GM12872 (cell line): ENCODE measurements around the gene OR2M7.

Experiments
- TF ChIP-seq, protein P1 (sequence below): IDR thresholded peaks from 3 replicates; pipeline ENCODE4 v1.5.1; 2011; ENCODE audit warnings: low read depth, mild to moderate bottlenecking, low read length, moderate library complexity; ENCODE audit not compliant: insufficient read depth

OR2M7 gene, protein sequence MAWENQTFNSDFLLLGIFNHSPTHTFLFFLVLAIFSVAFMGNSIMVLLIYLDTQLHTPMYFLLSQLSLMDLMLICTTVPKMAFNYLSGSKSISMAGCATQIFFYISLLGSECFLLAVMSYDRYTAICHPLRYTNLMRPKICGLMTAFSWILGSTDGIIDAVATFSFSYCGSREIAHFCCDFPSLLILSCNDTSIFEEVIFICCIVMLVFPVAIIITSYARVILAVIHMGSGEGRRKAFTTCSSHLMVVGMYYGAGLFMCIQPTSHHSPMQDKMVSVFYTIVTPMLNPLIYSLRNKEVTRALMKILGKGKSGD

GRCh38 chr1:248324468-248324867 lies at the start of gene OR2M7:
TSS of gene OR2M7 (minus strand) at chr1:248324568. CDS start at chr1:248324568, 0 bp downstream.
- TF ChIP-seq, protein P1, sequence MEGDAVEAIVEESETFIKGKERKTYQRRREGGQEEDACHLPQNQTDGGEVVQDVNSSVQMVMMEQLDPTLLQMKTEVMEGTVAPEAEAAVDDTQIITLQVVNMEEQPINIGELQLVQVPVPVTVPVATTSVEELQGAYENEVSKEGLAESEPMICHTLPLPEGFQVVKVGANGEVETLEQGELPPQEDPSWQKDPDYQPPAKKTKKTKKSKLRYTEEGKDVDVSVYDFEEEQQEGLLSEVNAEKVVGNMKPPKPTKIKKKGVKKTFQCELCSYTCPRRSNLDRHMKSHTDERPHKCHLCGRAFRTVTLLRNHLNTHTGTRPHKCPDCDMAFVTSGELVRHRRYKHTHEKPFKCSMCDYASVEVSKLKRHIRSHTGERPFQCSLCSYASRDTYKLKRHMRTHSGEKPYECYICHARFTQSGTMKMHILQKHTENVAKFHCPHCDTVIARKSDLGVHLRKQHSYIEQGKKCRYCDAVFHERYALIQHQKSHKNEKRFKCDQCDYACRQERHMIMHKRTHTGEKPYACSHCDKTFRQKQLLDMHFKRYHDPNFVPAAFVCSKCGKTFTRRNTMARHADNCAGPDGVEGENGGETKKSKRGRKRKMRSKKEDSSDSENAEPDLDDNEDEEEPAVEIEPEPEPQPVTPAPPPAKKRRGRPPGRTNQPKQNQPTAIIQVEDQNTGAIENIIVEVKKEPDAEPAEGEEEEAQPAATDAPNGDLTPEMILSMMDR, result no peak

- TF ChIP-seq, protein P1, result no peak
Observed at GRCh38 chr1:248373761-248374160, 49.4 kb upstream of the OR2M7 start.

GRCh38 chr1:248372394-248372793 lies 48.0 kb upstream of the OR2M7 start:
- TF ChIP-seq, protein P1, result no peak

DNA sequence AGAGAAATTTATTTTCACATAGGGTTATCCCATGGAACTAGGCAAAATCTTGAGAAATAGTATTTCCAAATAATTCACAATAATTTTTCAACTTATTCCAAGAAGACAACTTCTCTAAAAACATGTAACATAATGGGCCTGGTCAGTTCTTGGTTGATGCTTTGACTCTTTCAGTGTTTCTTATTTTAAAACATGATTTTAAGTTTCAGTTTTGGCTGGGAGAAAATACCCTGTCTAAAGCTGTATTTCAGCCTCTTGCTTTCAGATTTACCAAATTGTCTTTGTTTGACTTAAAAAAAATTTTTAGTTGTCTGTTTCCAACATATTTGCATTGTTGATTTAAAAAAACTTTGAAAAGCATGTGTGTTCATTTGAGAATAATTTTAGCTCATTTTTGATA lies 42.2 kb upstream of the OR2M7 start:
- TF ChIP-seq, protein P1, result no peak

DNA sequence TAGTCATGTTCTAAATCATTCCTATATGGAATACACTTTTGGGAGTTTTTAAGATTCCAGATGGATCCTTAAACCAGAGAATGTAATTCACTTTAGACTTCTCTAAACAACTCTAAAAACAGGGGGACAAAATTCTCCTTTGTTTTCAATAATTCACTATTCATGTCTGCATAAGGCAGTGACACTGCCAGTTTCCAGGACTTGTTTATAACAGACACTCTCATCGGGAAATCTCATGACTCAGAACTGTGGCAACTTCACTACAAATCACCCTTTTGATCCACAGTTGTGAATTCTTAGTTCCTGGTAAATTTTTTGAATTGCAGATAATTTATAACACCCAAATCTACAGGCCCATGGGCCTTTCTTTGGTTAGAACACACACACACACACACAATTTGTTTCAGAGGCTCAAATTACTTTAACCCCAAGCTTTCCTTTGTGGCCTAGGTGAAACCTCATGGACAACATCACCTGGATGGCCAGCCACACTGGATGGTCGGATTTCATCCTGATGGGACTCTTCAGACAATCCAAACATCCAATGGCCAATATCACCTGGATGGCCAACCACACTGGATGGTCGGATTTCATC lies 36.9 kb upstream of the OR2M7 start, which contains the start of gene OR2T4:
Gene OR2T4 (plus strand): TSS at position 545 of the 595 bp plus-strand sequence. CDS start 0 bp downstream, at position 545.
- TF ChIP-seq, protein P1, result no peak

- TF ChIP-seq, protein P1, result no peak
Observed at GRCh38 chr1:248359415-248359814, 35.0 kb upstream of the OR2M7 start.

DNA sequence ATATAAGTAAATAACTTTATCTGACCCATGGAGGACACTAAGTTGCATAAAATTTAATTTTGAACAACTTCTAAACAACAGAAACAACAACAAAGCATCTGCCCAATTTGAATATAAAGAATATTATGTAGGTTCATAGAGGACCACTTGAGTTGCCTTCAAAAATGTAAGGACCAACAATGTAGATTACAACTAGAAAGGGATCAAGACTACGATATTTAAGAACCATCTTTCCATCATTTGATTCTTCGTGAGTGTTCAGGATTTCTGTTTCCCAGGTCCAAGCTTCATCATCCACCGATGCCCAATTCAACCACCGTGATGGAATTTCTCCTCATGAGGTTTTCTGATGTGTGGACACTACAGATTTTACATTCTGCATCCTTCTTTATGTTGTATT lies 24.1 kb upstream of the OR2M7 start, which contains the start of gene OR14C36:
Gene OR14C36 (plus strand): TSS at position 301 of the 400 bp plus-strand sequence. CDS start 0 bp downstream, at position 301.
- TF ChIP-seq, protein P1, result no peak
